SK-N-MC (cell line): ENCODE results near the gene RAVER2.
"Not testable (repeated sequence)": the region's sequence is repeated elsewhere in the genome, so short reads cannot be mapped to it uniquely, and the experiment has no call there.

Experiments
- DNase-seq: peaks from one replicate; pipeline ENCODE4 v3.0.0-alpha.2; 2011; ENCODE audit warnings: low read depth, low spot score
- H3K27ac ChIP-seq: fragments of 200-600 bp; sonication (generic); 2 replicates; pipeline ENCODE4 v1.5.1; 2016; ENCODE audit warnings: mixed run types
- H3K36me3 ChIP-seq: fragments of 200-600 bp; sonication (generic); 2 replicates; pipeline ENCODE4 v1.6.1; 2017; ENCODE audit warnings: antibody characterized with exemption, low read length, mixed read lengths; ENCODE audit not compliant: insufficient read depth
- H3K4me3 ChIP-seq: fragments of 200-600 bp; sonication (generic); 2 replicates; pipeline ENCODE4 v1.5.1; 2016
- H3K9ac ChIP-seq: fragments of 200-600 bp; sonication (generic); 2 replicates; pipeline ENCODE4 v1.8.0; 2017; ENCODE audit warnings: mixed run types, mixed read lengths; ENCODE audit not compliant: insufficient read length
- H3K9me3 ChIP-seq: fragments of 200-600 bp; sonication (generic); 2 replicates; pipeline ENCODE4 v1.6.1; 2017; ENCODE audit warnings: low read depth, mild to moderate bottlenecking, antibody characterized with exemption, low read length, moderate library complexity, mixed read lengths
- EZH2 ChIP-seq: fragments of 200-600 bp; sonication (generic); IDR thresholded peaks from one replicate; pipeline ENCODE4 v1.6.1; 2017; ENCODE audit warnings: antibody characterized with exemption
- FOXP2 ChIP-seq: optimal IDR thresholded peaks from 2 replicates; pipeline ENCODE3; 2011; ENCODE audit warnings: mild to moderate bottlenecking, moderate library complexity; ENCODE audit not compliant: insufficient read depth; ENCODE audit errors: extremely low read length, control extremely low read depth
- POLR2AphosphoS5 ChIP-seq: IDR thresholded peaks from 2 replicates; pipeline ENCODE4 v1.6.1; 2012; ENCODE audit warnings: mild to moderate bottlenecking, low read depth, low read length, borderline replicate concordance

RAVER2 gene, protein sequence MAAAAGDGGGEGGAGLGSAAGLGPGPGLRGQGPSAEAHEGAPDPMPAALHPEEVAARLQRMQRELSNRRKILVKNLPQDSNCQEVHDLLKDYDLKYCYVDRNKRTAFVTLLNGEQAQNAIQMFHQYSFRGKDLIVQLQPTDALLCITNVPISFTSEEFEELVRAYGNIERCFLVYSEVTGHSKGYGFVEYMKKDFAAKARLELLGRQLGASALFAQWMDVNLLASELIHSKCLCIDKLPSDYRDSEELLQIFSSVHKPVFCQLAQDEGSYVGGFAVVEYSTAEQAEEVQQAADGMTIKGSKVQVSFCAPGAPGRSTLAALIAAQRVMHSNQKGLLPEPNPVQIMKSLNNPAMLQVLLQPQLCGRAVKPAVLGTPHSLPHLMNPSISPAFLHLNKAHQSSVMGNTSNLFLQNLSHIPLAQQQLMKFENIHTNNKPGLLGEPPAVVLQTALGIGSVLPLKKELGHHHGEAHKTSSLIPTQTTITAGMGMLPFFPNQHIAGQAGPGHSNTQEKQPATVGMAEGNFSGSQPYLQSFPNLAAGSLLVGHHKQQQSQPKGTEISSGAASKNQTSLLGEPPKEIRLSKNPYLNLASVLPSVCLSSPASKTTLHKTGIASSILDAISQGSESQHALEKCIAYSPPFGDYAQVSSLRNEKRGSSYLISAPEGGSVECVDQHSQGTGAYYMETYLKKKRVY

DNA sequence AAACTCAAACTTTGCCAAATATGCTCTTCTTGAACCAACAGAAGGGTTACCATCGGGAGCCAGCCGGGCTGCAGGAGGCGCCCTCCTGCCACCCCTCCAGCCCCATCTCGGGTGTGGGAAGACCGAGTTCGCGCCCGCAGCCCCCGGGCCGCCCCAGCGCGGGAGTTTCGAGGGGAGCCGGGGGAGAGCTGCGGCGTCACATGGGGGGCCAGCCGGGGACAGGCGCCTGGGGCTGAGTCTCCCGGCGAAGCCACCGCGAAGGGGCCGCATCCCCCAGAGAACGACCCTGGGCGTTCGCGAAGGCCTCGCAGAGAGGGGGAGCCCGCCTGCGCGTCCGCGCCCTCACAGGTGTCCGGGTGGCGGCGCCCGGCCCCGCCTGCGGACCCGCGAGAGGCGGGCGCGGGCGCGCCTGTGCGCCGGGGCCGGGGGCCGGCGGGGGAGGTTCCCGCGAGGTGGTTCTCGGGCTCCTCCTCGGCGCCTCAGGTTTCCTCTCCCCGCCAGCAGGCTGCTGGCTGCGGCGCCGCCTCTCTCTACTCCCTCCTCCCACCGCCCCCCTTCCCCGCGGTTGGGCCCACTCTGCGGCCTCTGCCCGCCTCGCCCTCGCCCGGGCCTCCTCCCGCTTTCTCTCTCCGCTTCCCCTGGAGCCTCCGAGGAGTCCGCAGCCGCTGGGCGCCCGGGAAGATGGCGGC, at the start of gene RAVER2:
Gene RAVER2, plus strand, starts transcription at position 584 of the 689 bp plus-strand sequence. Its CDS starts 98 bp downstream, at position 682.
- H3K9me3 ChIP-seq = no peaks in the 10 kb centered on the region
- H3K4me3 ChIP-seq = peak within 1 kb of the TSS; percentile 84
- H3K36me3 ChIP-seq = no peaks in the 10 kb centered on the region; the same call in 1 of the 2 replicates
- DNase-seq = no peak
- peak within 1 kb of the TSS; percentile 83 for H3K9ac ChIP-seq
- H3K27ac ChIP-seq = peak within 1 kb of the TSS; percentile 77
- TF ChIP-seq POLR2AphosphoS5 (peak; percentile 61), FOXP2 (no peak)

DNA sequence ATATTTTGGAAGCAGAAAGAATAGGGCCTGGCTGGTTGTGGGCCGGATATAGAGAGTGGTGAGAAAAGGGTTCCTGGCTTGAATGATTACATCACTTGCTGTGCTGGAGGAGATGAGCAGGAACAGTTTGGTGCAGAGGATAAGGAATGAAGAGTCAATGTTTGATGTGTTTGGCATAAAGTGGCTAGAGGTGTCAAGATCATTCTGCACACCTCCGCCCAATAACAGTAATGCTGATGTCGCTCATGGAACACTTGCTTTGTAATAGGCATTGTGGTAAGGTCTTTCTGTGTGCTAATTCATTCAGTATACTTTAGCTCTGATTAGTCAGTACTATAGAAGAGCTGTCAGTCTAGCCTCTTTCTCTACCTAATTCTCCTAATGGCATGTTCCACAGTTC, 48.0 kb upstream of the RAVER2 start:
- no peak overlapping the region for H3K27ac ChIP-seq
- peaks cover 4% of the 10 kb centered on the region for H3K36me3 ChIP-seq
- DNase-seq = no peak
- H3K9me3 ChIP-seq = no peaks in the 10 kb centered on the region
- no peak for TF ChIP-seq POLR2AphosphoS5
- TF ChIP-seq FOXP2 = no peak
- TF ChIP-seq EZH2 = no peak
- no peak overlapping the region for H3K4me3 ChIP-seq
- H3K9ac ChIP-seq = no peak overlapping the region

DNA sequence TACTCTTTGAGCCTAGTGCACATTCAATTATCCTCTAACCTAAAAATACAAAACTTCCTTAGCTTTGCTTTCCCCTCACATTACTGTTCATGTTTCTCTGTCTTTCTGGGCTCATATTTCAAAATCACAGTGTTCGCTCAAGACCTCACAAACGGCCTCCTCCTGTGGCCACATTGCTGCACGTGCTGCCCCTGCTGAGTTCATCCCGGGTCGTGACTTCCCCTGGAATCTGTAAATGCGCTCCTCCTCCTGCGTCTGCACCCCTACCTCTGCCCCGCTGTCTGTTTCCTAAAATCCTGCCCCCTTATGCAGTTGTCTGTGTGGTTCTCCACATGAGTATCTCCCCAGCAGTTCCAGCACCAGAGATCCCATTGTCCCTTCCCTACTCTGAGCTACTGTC, 45.5 kb upstream of the RAVER2 start:
- TF ChIP-seq POLR2AphosphoS5 = no peak
- no peak for TF ChIP-seq EZH2
- no peak for TF ChIP-seq FOXP2
- no peaks in the 10 kb centered on the region for H3K36me3 ChIP-seq
- no peaks in the 10 kb centered on the region for H3K9me3 ChIP-seq
- no peak overlapping the region for H3K4me3 ChIP-seq
- DNase-seq = no peak
- H3K27ac ChIP-seq = no peak overlapping the region
- no peak overlapping the region for H3K9ac ChIP-seq

DNA sequence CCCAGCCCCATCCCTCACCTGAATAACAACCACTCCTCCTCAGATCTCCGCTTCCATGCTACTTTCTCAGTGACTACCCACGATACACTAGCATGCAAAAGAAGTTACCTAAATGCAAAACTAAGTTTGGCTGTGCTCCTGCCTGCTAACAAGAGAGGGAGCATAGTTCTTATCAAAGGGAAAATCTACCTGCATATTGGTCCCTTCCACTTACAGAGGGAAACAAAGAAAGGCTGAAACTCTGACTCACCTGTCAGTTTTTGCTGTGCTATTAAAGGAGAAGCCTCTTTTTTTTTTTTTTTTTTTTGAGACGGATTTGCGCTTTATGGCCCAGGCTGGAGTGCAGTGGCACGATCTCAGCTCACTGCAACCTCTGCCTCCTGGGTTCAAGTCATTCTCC, 43.8 kb upstream of the RAVER2 start:
- H3K27ac ChIP-seq = no peak overlapping the region
- TF ChIP-seq FOXP2 = no peak
- no peaks in the 10 kb centered on the region for H3K36me3 ChIP-seq
- H3K9ac ChIP-seq = no peak overlapping the region
- H3K4me3 ChIP-seq = no peak overlapping the region
- H3K9me3 ChIP-seq = no peaks in the 10 kb centered on the region
- DNase-seq = no peak

DNA sequence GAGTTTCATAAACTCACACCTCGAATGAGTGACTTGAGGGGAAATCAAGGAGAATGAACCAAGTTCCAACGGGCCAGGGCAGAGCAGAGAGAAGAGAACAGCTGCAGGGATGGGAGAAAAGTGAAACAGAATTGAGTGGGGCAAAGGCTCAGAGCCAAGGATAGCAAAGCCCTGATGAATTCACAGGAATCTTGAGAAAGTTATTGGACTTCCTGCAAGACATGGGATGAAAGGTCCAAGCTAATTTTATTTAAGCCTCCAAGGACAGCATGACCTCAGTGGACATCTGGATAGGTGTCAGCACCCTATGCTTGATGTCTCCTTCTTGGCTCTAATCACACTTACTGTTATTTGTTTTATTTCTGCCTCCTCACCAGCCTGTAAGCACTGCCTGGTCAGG, 43.0 kb upstream of the RAVER2 start:
- DNase-seq = no peak

DNA sequence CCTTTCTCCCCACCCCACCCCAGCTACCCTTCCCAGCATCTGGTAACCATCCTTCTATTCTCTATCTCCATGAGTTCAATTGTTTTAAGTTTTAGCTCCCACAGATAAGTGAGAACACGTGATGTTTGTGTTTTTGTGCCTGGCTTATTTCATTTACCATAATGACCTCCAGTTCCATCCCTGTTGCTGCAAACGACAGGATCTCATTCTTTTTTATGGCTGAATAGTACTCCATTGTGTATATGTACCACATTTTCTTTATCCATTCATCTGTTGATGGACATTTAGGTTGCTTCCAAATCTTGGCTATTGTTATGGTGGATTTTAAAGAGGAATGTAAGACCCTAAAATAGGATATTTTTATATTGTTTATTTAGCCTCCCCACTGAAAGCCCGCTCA, 42.2 kb upstream of the RAVER2 start:
- not testable (repeated sequence) for H3K9me3 ChIP-seq, H3K4me3 ChIP-seq, H3K9ac ChIP-seq, DNase-seq, H3K36me3 ChIP-seq, H3K27ac ChIP-seq

More for the DNA sequence above, 43.0 kb upstream of the RAVER2 start:
- H3K9ac ChIP-seq = no peak overlapping the region
- no peak overlapping the region for H3K27ac ChIP-seq
- no peaks in the 10 kb centered on the region for H3K36me3 ChIP-seq
- no peak overlapping the region for H3K4me3 ChIP-seq
- no peaks in the 10 kb centered on the region for H3K9me3 ChIP-seq
- TF ChIP-seq EZH2 (no peak), FOXP2 (no peak)

DNA sequence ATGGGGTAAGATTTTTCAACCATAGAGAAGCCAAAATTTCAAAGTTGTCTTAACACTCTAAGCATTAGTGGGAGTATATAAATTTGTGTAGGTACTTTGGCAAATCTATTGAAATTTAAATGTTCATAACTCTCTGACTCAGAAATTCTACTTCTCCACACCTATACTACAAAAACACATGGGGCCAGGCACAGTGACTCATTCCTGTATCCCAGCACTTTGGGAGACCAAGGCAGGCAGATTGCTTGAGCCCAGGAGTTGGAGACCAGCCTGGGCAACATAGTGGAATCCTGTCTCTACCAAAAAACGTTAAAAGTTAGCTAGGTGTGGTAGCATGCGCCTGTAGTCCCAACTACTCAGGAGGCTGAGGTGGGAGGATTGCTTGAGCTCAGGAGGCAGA, 41.3 kb upstream of the RAVER2 start:
- Histone ChIP-seq H3K9ac (no peak overlapping the region), H3K27ac (no peak overlapping the region), H3K36me3 (no peaks in the 10 kb centered on the region), H3K9me3 (no peaks in the 10 kb centered on the region), H3K4me3 (no peak overlapping the region)
- TF ChIP-seq POLR2AphosphoS5 (no peak), EZH2 (no peak), FOXP2 (no peak)
- DNase-seq = no peak

DNA sequence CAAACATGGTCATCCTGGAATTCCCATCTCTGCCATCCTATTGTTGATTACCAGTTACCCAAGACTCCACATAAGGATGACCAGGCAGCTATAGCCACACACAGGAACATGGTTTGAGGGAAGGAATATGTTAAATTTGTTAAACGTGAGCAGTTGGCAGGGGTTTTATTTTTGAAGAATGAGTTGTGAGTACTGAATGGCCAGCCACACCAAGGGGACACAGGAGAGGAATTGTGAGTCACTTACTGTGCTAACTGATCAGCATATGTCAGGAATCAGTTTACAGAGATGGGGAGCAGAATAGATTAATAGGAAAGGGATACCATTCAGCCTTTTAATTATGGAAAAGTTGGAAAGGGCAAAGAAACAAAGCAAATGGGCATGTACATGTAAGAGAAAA, 39.3 kb upstream of the RAVER2 start:
- H3K27ac ChIP-seq = no peak overlapping the region
- TF ChIP-seq FOXP2 (no peak), POLR2AphosphoS5 (no peak), EZH2 (no peak)
- no peak overlapping the region for H3K9ac ChIP-seq
- no peak for DNase-seq
- no peaks in the 10 kb centered on the region for H3K9me3 ChIP-seq
- no peaks in the 10 kb centered on the region for H3K36me3 ChIP-seq
- H3K4me3 ChIP-seq = no peak overlapping the region
